Spleen (tissue), 11 donors: ENCODE data around the gene USH2A. TPM values are rescaled to one million over a fixed set of nuclear protein-coding genes. Genes with fewer than 3 reads are reported as not detected.

Experiments
- DNase-seq: peaks from one replicate; pipeline ENCODE4 v3.0.0-alpha.2; 2020
- H3K27ac ChIP-seq, 8 donors: fragments of 200-600 bp; sonication (generic) in 7 of 8; 1 replicate in 4 of 8; 2 replicates in 4 of 8; pipeline versions ENCODE4 v1.5.0 to v1.8.0; 2016 to 2021; ENCODE audit warnings: inconsistent platforms in 4 of 8, mild to moderate bottlenecking in 4 of 8, moderate library complexity in 1 of 8
- H3K27me3 ChIP-seq, 7 donors: fragments of 200-600 bp; sonication (generic) in 6 of 7; replicated peaks in 1 of 7; 1 replicate in 4 of 7; 2 replicates in 3 of 7; pipeline versions ENCODE4 v1.5.0 to v1.8.0; 2016 to 2021; ENCODE audit warnings: inconsistent platforms in 3 of 7, mild to moderate bottlenecking in 1 of 7
- H3K36me3 ChIP-seq, 6 donors: fragments of 200-600 bp; sonication (generic) in 5 of 6; 1 replicate in 4 of 6; 2 replicates in 2 of 6; pipeline versions ENCODE4 v1.5.0 to v1.8.0; 2016 to 2021; ENCODE audit warnings: inconsistent platforms in 2 of 6
- H3K4me1 ChIP-seq, 6 donors: fragments of 200-600 bp; sonication (generic) in 5 of 6; 1 replicate in 3 of 6; 2 replicates in 3 of 6; pipeline versions ENCODE4 v1.5.0 to v1.8.0; 2016 to 2021; ENCODE audit warnings: inconsistent platforms in 3 of 6
- H3K4me3 ChIP-seq, 8 donors: fragments of 200-600 bp; sonication (generic) in 7 of 8; 1 replicate in 4 of 8; 2 replicates in 4 of 8; pipeline versions ENCODE4 v1.5.0 to v1.8.0; 2016 to 2021; ENCODE audit warnings: inconsistent platforms in 4 of 8, mild to moderate bottlenecking in 4 of 8, moderate library complexity in 2 of 8
- H3K9me3 ChIP-seq, 8 donors: fragments of 200-600 bp; sonication (generic) in 7 of 8; 1 replicate in 4 of 8; 2 replicates in 4 of 8; pipeline versions ENCODE4 v1.5.0 to v1.8.0; 2016 to 2021; ENCODE audit warnings: inconsistent platforms in 4 of 8
- POLR2A ChIP-seq, 3 donors: fragments of 450-650 bp; IDR thresholded peaks; one replicate each; pipeline ENCODE4 v1.5.1; 2017; ENCODE audit warnings: antibody characterized with exemption in 3 of 3, mild to moderate bottlenecking in 1 of 3
- POLR2AphosphoS5 ChIP-seq, 3 donors: sonication (generic); formaldehyde crosslinking; IDR thresholded peaks; one replicate each; pipeline ENCODE4 v1.5.1; 2017; ENCODE audit warnings: antibody characterized with exemption in 3 of 3
- WGBS, 5 donors: extraction: QIAGEN DNeasy Blood & Tissue Kit in 3 of 5; methylation state at CpG; one replicate each; pipeline versions ENCODE4 v1.1.5 to v1.1.7; 2013 to 2018; 5-methylcytosine and 5-hydroxymethylcytosine counted together
- intact Hi-C: fragments of 100-400 bp; cut with DNase I; formaldehyde crosslinking; loops from one replicate; pipeline ENCODE4 v1.15.0; 2023; ENCODE audit warnings: low total_unique reads
- polyA plus RNA-seq, 3 donors: library from polyadenylated mRNA; stranded (reverse); fragments of 200-250 nt; gene quantifications; one replicate each; pipeline ENCODE4 v1.2.1, GENCODE V29; 2013
- total RNA-seq, 7 donors: library from RNA; depleted of rRNA in 3 of 7; stranded (reverse); fragments of >200 nt in 3 of 7; fragmentation: NEBNext Ultra II Directional in 4 of 7; extraction: Animal tissue kit (Norgen Biotek cat#: 25700) in 4 of 7; gene quantifications; one replicate each; pipeline versions ENCODE4 v1.1.0 to v1.2.1, GENCODE V29; 2016 to 2021
- TF ChIP-seq, protein P1 (sequence below), 11 experiments: fragments of 200-600 bp in 7 of 11; fragments of 450-650 bp in 4 of 11; sonication (generic) in 4 of 11; IDR thresholded peaks in 8 of 11; conservative IDR thresholded peaks in 3 of 11; 1 replicate in 7 of 11; 2 replicates in 4 of 11; pipeline versions ENCODE4 v1.4.0 to v1.8.0; 2016 to 2021; ENCODE audit warnings: antibody characterized with exemption in 11 of 11, inconsistent platforms in 4 of 11, mild to moderate bottlenecking in 1 of 11
- donor health status: healthy with polysubstance abuse.
- donor health status: DM: no; HTN: no; CAD: no; lungs with moderate emphysema.
- donor health status: DM: no; HTN: no; CAD: no.
- donor health status: Bipolar disorder and iron deficiency.
- donor health status: healthy.
- donor health status: DM: no; HTN: no; CAD: no.
- donor health status: DM: yes; HTN: yes; CAD: no.

Gene USH2A
- total and polyA plus RNA-seq, 10 donors, result under 0.01 TPM; not detected in 9

DNA sequence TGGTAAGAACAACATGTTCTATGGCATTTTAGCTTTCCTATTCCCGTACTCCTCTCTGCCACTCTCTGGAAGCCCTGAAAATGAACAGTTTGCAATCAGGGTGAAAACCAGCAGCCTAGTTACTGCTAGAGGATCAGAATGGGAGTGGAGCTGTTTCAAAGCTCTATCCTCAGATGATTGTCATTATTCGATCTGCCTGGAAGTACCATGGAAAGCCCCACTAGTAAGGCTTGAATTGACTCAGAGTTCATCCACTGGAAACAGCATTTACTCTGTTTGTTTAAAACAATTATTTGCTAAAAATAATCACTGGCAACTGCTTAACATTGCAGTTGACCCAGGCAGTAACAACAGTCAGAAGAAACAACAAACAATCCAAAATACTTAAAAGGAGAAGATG, 91.2 kb downstream of the USH2A start:
- Histone ChIP-seq H3K4me1 (no peaks in the 10 kb centered on the region), H3K36me3 (no peaks in the 10 kb centered on the region), H3K27me3 (no peaks in the 10 kb centered on the region), H3K27ac (no peak overlapping the region), H3K4me3 (no peak overlapping the region), H3K9me3 (peaks cover 0 to 15% (median 8%) of the 10 kb centered on the region in 8 donors)
- WGBS, 5 donors, result 73 to 91% (median 76%) methylated on average over 2 of the region's 2 CpGs
- TF ChIP-seq POLR2AphosphoS5 (IDR thresholded peaks at IDR 0.05) (no peak), POLR2A (IDR thresholded peaks at IDR 0.05) (no peak)
- TF ChIP-seq, protein P1, sequence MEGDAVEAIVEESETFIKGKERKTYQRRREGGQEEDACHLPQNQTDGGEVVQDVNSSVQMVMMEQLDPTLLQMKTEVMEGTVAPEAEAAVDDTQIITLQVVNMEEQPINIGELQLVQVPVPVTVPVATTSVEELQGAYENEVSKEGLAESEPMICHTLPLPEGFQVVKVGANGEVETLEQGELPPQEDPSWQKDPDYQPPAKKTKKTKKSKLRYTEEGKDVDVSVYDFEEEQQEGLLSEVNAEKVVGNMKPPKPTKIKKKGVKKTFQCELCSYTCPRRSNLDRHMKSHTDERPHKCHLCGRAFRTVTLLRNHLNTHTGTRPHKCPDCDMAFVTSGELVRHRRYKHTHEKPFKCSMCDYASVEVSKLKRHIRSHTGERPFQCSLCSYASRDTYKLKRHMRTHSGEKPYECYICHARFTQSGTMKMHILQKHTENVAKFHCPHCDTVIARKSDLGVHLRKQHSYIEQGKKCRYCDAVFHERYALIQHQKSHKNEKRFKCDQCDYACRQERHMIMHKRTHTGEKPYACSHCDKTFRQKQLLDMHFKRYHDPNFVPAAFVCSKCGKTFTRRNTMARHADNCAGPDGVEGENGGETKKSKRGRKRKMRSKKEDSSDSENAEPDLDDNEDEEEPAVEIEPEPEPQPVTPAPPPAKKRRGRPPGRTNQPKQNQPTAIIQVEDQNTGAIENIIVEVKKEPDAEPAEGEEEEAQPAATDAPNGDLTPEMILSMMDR (IDR thresholded peaks at IDR 0.05 in 8 of 11, conservative IDR thresholded peaks at IDR 0.05 in 3 of 11), result no peak
- DNase-seq, result no peak
- intact Hi-C loops, result no loop called here

DNA sequence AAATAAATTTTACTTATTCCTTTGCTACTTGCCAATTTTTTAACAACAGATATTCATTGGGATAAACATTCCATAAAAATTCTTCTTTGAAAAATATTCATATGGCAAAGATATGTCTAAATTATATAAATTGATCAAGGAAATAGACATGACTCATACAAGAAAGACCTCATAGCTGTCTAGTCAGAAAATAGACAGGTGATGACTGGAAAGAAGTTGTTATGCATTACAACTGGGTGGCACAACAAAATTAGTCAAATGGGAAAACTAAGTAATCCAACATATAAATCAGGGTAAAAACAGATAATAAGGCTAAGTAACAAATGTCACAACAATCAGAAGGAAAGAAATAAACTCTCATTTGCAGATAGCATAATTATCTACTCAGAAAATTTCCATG, 92.0 kb downstream of the USH2A start:
- no peaks in the 10 kb centered on the region for H3K36me3 ChIP-seq
- H3K4me1 ChIP-seq, result no peaks in the 10 kb centered on the region
- intact Hi-C loops, result no loop called here
- TF ChIP-seq, protein P1 (IDR thresholded peaks at IDR 0.05 in 8 of 11, conservative IDR thresholded peaks at IDR 0.05 in 3 of 11), result no peak
- TF ChIP-seq POLR2AphosphoS5 (IDR thresholded peaks at IDR 0.05), result no peak
- no peak for TF ChIP-seq POLR2A (IDR thresholded peaks at IDR 0.05)
- H3K27me3 ChIP-seq, result no peaks in the 10 kb centered on the region
- H3K27ac ChIP-seq, result no peak overlapping the region
- H3K9me3 ChIP-seq, result peaks cover 0 to 15% (median 8%) of the 10 kb centered on the region in 8 donors
- DNase-seq, result no peak
- H3K4me3 ChIP-seq, result no peak overlapping the region

DNA sequence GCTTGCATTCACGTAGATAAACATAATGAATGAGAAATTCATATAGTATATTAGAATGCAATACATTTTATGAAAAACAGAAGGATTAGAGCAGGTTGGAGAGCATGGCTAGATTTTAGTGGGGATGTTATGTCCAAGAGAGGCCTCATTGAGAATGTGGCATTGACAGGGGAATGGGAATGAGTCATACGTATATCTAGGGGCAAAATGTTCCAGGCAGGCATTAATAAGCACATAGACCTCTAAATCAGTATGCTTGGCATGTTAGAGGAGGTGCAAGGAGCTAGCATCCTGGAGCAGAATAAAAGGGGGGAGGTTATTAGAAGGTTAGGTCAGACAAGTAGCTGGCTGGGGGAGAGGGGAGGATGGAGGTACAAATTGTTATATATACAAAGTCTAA, 93.0 kb downstream of the USH2A start:
- no peaks in the 10 kb centered on the region for H3K4me1 ChIP-seq
- H3K36me3 ChIP-seq, result no peaks in the 10 kb centered on the region
- H3K27me3 ChIP-seq, result no peaks in the 10 kb centered on the region
- H3K9me3 ChIP-seq, result peaks cover 0 to 15% (median 8%) of the 10 kb centered on the region in 8 donors
- H3K27ac ChIP-seq, result no peak overlapping the region
- no peak for DNase-seq
- TF ChIP-seq POLR2A (IDR thresholded peaks at IDR 0.05) (no peak), POLR2AphosphoS5 (IDR thresholded peaks at IDR 0.05) (no peak)
- TF ChIP-seq, protein P1 (IDR thresholded peaks at IDR 0.05 in 8 of 11, conservative IDR thresholded peaks at IDR 0.05 in 3 of 11), result no peak
- intact Hi-C loops, result no loop called here
- H3K4me3 ChIP-seq, result no peak overlapping the region
- 66 to 78% (median 74%) methylated on average over 2 of the region's 2 CpGs for WGBS, 5 donors

DNA sequence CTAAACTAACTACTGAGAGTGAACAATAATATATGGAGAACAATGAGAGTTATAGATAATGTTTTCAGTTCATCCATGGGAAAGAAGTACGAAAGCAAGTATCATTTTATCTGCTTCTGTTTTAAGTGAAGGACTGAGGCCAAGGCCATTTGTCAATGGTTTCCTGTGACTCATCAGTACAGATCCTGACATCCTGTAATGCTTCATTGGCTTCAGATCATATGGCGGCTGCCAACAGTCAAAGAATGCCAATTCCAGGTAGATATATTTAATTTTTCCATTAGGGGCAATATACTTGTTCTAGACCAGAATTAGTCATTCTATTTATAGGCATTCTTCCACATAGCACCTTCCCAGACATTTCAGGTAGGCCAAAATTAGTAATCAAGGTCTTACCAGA, 97.3 kb downstream of the USH2A start:
- Histone ChIP-seq H3K9me3 (no peaks in the 10 kb centered on the region), H3K27ac (no peak overlapping the region), H3K27me3 (no peaks in the 10 kb centered on the region), H3K4me1 (no peaks in the 10 kb centered on the region), H3K36me3 (no peaks in the 10 kb centered on the region), H3K4me3 (no peak overlapping the region)
- 54 to 81% (median 68%) methylated on average over 2 of the region's 2 CpGs for WGBS, 5 donors
- TF ChIP-seq POLR2A (IDR thresholded peaks at IDR 0.05) (no peak), POLR2AphosphoS5 (IDR thresholded peaks at IDR 0.05) (no peak)
- TF ChIP-seq, protein P1 (IDR thresholded peaks at IDR 0.05 in 8 of 11, conservative IDR thresholded peaks at IDR 0.05 in 3 of 11), result no peak
- intact Hi-C loops, result no loop called here
- no peak for DNase-seq
